Kidney epithelial cell (primary cell): ENCODE data around the gene NAA11. TPM values are rescaled to one million over a fixed set of nuclear protein-coding genes. Genes with fewer than 3 reads are reported as not detected.

Source experiments
- DNase-seq: peaks from one replicate; pipeline ENCODE4 v3.0.0-alpha.2; 2010; ENCODE audit warnings: low read depth
- H3K27me3 ChIP-seq: 2 replicates; pipeline ENCODE4 v1.6.0; 2011; ENCODE audit warnings: low read length; ENCODE audit not compliant: control insufficient read depth, insufficient read depth
- H3K36me3 ChIP-seq: 2 replicates; pipeline ENCODE4 v1.5.1; 2011; ENCODE audit warnings: low read length; ENCODE audit not compliant: control insufficient read depth, insufficient read depth
- H3K4me3 ChIP-seq: 2 replicates; pipeline ENCODE4 v1.5.1; 2011; ENCODE audit warnings: low read depth, mild to moderate bottlenecking, control low read depth, low read length
- CTCF ChIP-seq: IDR thresholded peaks from 2 replicates; pipeline ENCODE4 v1.5.1; 2011; ENCODE audit warnings: mild to moderate bottlenecking, moderate library complexity, low read length, control low read depth, inconsistent platforms; ENCODE audit not compliant: insufficient read depth, poor library complexity, severe bottlenecking
- total RNA-seq: library from RNA; depleted of rRNA; stranded (reverse); fragments of >200 nt; gene quantifications from 2 replicates; pipeline ENCODE4 v1.2.3, GENCODE V29; 2015

NAA11 gene
- total RNA-seq, 1 donor from 2014 or later = not detected

DNA sequence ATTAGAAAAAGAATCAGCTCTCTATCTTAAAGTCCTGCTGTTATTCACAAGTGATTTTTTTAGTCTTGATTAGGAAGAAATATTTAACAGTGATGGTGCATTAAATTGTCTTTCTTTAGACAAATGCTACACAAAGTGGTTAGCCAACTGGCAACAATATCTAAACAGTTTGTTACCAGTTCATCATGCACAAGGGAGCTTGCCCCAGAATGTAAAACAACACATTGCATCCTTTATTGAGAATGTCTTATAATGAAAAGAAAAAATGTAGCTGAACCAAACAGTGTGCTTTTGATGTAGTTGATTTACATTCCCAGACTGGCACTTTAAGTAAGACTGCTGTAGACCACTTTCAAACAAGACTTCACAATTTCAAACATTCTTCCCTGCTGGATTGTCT, 34.1 kb upstream of the NAA11 start:
- no peaks in the 10 kb centered on the region for H3K27me3 ChIP-seq
- no peak for DNase-seq
- no peak for TF ChIP-seq CTCF
- H3K4me3 ChIP-seq = no peak overlapping the region
- no peaks in the 10 kb centered on the region for H3K36me3 ChIP-seq

DNA sequence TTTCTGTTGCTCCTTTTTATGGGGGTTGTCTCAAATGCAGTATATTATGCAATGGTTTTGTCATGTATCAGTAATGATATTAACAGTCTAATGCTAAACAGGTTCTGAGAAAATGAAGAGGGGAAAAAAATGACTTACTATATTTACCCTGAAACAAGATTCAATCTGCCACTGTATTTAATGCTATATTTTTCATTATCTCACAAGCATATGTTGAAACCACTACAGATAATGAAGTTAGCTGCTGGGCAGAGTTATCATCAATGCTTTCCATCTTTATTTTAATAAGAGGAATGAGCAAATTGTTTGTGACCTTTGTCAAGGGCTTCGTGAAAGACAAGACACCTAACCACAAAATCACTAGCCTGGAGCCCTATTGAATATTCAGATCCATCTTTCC, 32.6 kb upstream of the NAA11 start:
- Histone ChIP-seq H3K4me3 (no peak overlapping the region), H3K36me3 (no peaks in the 10 kb centered on the region), H3K27me3 (no peaks in the 10 kb centered on the region)
- no peak for TF ChIP-seq CTCF
- no peak for DNase-seq

- no peak for TF ChIP-seq CTCF
- Histone ChIP-seq H3K4me3 (no peak overlapping the region), H3K27me3 (no peaks in the 10 kb centered on the region), H3K36me3 (no peaks in the 10 kb centered on the region)
- no peak for DNase-seq
Measured at GRCh38 chr4:79357365-79357764, 31.5 kb upstream of the NAA11 start.

DNA sequence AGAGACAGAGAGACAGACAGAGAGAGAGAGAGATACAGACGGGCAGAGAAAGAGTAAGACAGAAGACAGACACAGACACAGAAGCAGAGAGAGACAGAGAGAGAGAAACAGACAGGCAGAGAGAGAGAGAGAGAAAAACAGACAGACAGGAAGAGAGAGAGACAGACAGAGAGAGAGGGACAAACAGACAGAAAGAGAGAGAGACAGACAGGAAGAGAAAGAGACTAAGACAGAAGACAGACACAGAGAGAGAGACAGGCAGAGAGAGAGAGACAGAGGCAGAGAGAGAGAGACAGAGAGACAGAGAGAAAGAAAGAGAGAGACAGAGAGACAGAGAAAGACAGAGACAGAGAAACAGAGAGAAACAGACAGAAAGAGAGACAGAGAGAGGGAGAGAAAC, 27.2 kb upstream of the NAA11 start:
- H3K4me3 ChIP-seq = no peak overlapping the region
- no peak for TF ChIP-seq CTCF

GRCh38 chr4:79348405-79348804, 22.5 kb upstream of the NAA11 start:
- no peak for TF ChIP-seq CTCF
- DNase-seq = no peak
- no peak overlapping the region for H3K4me3 ChIP-seq
- H3K27me3 ChIP-seq = no peaks in the 10 kb centered on the region
- H3K36me3 ChIP-seq = no peaks in the 10 kb centered on the region

More for the DNA sequence above, 27.2 kb upstream of the NAA11 start:
- H3K27me3 ChIP-seq = no peaks in the 10 kb centered on the region
- H3K36me3 ChIP-seq = no peaks in the 10 kb centered on the region
- no peak for DNase-seq

- no peak for TF ChIP-seq CTCF
- Histone ChIP-seq H3K36me3 (no peaks in the 10 kb centered on the region), H3K4me3 (no peak overlapping the region), H3K27me3 (no peaks in the 10 kb centered on the region)
- no peak for DNase-seq
Measured at GRCh38 chr4:79341893-79342653, 16.2 kb upstream of the NAA11 start.
